ENCODE results near the gene RAD51B.

The RAD51B gene

GRCh38 chr14:68322940-68323620 is 503.5 kb downstream of the RAD51B start:
- Histone ChIP-seq H3K4me3 (replicated peaks; ENCODE audit: insufficient read depth, low read length) (no peak overlapping the region), H3K27me3 (ENCODE audit: insufficient read depth, poor library complexity, severe bottlenecking) (no peaks in the 10 kb centered on the region), H3K27ac (replicated peaks) (no peak overlapping the region)
- TF ChIP-seq CTCF (IDR thresholded peaks at IDR 0.05; ENCODE audit: insufficient read depth, low read length) (no peak), REST (IDR thresholded peaks at IDR 0.05; ENCODE audit: insufficient replicate concordance, low read depth) (no peak), GABPA (IDR thresholded peaks at IDR 0.05; ENCODE audit: low read depth) (no peak), POLR2AphosphoS5 (IDR thresholded peaks at IDR 0.05; ENCODE audit: low read depth) (no peak), SPI1 (IDR thresholded peaks at IDR 0.05; ENCODE audit: borderline replicate concordance, low read depth) (no peak)
- no peak for DNase-seq (ENCODE audit: low read depth in 1 of 2, low spot score in 1 of 2)

- TF ChIP-seq CTCF (IDR thresholded peaks at IDR 0.05; ENCODE audit: insufficient read depth, low read length) = no peak
- TF ChIP-seq POLR2AphosphoS5 (IDR thresholded peaks at IDR 0.05; ENCODE audit: low read depth) = no peak
- TF ChIP-seq GABPA (IDR thresholded peaks at IDR 0.05; ENCODE audit: low read depth) = no peak
- TF ChIP-seq REST (IDR thresholded peaks at IDR 0.05; ENCODE audit: insufficient replicate concordance, low read depth) = no peak
- no peak; the same call in 1 of the 2 replicates for TF ChIP-seq SPI1 (IDR thresholded peaks at IDR 0.05; ENCODE audit: borderline replicate concordance, low read depth)
Observed at GRCh38 chr14:68325267-68325807, 505.8 kb downstream of the RAD51B start.

GRCh38 chr14:68327231-68327630 is 507.7 kb downstream of the RAD51B start:
- no peak for TF ChIP-seq REST (IDR thresholded peaks at IDR 0.05; ENCODE audit: insufficient replicate concordance, low read depth)
- TF ChIP-seq GABPA (IDR thresholded peaks at IDR 0.05; ENCODE audit: low read depth) = no peak
- no peak for TF ChIP-seq SPI1 (IDR thresholded peaks at IDR 0.05; ENCODE audit: borderline replicate concordance, low read depth)
- TF ChIP-seq POLR2AphosphoS5 (IDR thresholded peaks at IDR 0.05; ENCODE audit: low read depth) = no peak
- no peak for TF ChIP-seq CTCF (IDR thresholded peaks at IDR 0.05; ENCODE audit: insufficient read depth, low read length)
- no peak for DNase-seq (ENCODE audit: low read depth in 1 of 2, low spot score in 1 of 2)
- Histone ChIP-seq H3K4me3 (replicated peaks; ENCODE audit: insufficient read depth, low read length) (no peak overlapping the region), H3K27me3 (ENCODE audit: insufficient read depth, poor library complexity, severe bottlenecking) (no peaks in the 10 kb centered on the region), H3K27ac (replicated peaks) (no peak overlapping the region)

More at GRCh38 chr14:68325267-68325807, 505.8 kb downstream of the RAD51B start:
- Histone ChIP-seq H3K27me3 (ENCODE audit: insufficient read depth, poor library complexity, severe bottlenecking) (no peaks in the 10 kb centered on the region), H3K4me3 (replicated peaks; ENCODE audit: insufficient read depth, low read length) (no peak overlapping the region), H3K27ac (replicated peaks) (no peak overlapping the region)
- DNase-seq (ENCODE audit: low read depth in 1 of 2, low spot score in 1 of 2) = no peak

All from HL-60 (cell line).